Measurements from ENCODE around the gene HIP1.
"Not testable (repeated sequence)": the region's sequence is repeated elsewhere in the genome, so short reads cannot be mapped to it uniquely, and the experiment has no call there.

The HIP1 gene

DNA sequence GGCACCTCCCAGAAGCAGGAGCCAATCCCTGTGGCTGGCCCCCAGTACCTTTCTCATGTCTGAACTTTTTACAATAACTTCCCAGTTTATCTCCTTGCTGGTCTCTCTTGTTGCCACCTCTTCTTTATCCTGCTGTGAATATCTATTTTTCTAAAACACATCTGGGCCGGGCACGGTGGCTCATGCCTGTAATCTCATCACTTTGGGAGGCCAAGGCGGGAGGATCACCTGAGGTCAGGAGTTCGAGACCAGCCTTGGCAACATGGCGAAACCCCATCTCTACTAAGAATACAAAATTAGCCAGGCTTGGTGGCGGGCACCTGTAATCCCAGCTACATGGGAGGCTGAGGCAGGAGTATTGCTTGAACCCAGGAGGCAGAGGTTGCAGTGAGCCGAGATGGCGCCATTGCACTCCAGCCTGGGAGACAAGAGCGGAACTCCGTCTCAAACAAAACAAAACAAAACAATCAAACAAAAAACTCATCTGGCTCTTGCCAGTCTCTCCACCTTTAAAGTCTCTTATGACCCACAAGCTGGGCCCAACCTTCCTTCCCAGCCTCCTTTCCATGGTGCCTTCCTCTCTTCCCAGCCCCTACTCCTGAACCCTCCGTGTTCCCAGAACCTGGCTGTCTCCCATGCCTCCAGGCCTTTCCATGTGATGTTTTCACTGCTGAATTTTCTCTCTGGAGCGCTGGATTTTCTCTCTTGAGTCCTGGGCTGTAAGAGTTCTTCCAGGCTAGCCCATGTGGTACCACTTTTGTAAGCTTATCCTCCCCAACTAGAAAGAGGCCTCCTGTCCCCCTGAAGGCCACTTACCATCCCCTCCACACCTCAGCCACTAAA lies 51.3 kb downstream of the HIP1 start:
- no peak overlapping the region for H3K9ac ChIP-seq (ENCODE audit: low read length)
- no peak overlapping the region for H3K4me3 ChIP-seq (ENCODE audit: low read depth in 1 of 2, low read length in 2 of 2)
- H3K9me3 ChIP-seq (ENCODE audit: low read length) = no peaks in the 10 kb centered on the region
- H3K36me3 ChIP-seq (ENCODE audit: insufficient read depth, low read length) = no peaks in the 10 kb centered on the region
- H3K4me1 ChIP-seq (ENCODE audit: insufficient read depth, low read length) = no peaks in the 10 kb centered on the region
- no peak overlapping the region for H3K27ac ChIP-seq (ENCODE audit: low read depth, low read length)
- no peaks in the 10 kb centered on the region for H3K27me3 ChIP-seq (ENCODE audit: control insufficient read depth in 1 of 2, insufficient read depth in 2 of 2, low read length in 2 of 2)

DNA sequence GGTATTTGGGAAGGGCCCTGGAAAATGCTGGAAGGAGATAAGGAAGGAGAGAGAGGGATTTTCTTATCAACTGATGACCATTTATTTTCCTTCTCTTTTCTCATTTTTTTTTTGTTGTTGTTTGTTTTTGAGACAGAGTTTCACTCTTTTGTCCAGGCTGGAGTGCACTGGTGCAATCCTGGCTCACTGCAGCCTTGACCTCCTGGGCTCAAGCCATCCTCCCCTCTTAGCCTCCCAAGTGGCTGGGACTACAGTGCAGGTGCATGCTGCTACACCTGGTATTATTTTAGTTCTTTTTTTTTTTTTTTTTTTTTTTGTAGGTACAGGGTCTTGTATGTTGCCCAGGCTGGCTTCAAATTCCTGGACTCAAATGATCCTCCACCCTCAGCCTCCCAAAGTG lies 52.2 kb downstream of the HIP1 start:
- no peaks in the 10 kb centered on the region for H3K27me3 ChIP-seq (ENCODE audit: control insufficient read depth in 1 of 2, insufficient read depth in 2 of 2, low read length in 2 of 2)
- H3K27ac ChIP-seq (ENCODE audit: low read depth, low read length) = no peak overlapping the region
- H3K4me3 ChIP-seq (ENCODE audit: low read depth in 1 of 2, low read length in 2 of 2) = no peak overlapping the region
- no peaks in the 10 kb centered on the region for H3K4me1 ChIP-seq (ENCODE audit: insufficient read depth, low read length)
- H3K36me3 ChIP-seq (ENCODE audit: insufficient read depth, low read length) = no peaks in the 10 kb centered on the region
- no peaks in the 10 kb centered on the region for H3K9me3 ChIP-seq (ENCODE audit: low read length)
- no peak overlapping the region for H3K9ac ChIP-seq (ENCODE audit: low read length)

DNA sequence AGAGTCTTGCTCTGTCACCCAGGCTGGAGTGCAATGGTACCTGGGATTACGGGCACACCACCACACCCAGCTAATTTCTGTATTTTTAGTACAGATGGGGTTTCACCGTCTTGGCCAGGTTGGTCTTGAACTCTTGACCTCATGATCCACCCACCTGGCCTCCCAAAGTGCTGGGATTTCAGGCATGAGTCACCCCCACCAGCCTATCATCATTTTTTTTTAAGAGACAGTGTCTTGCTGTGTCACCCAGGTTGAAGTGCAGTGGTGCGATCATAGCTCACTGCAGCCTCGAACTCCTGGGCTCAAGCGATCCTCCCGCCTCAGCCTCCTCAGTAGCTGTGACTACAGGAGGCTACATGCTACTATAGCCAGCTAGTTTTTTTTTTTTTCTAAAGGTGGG lies 56.7 kb downstream of the HIP1 start:
- H3K27me3 ChIP-seq (ENCODE audit: control insufficient read depth in 1 of 2, insufficient read depth in 2 of 2, low read length in 2 of 2); H3K27ac ChIP-seq (ENCODE audit: low read depth, low read length); H3K36me3 ChIP-seq (ENCODE audit: insufficient read depth, low read length); H3K9me3 ChIP-seq (ENCODE audit: low read length); H3K9ac ChIP-seq (ENCODE audit: low read length); H3K4me3 ChIP-seq (ENCODE audit: low read depth in 1 of 2, low read length in 2 of 2); H3K4me1 ChIP-seq (ENCODE audit: insufficient read depth, low read length): not testable (repeated sequence)

DNA sequence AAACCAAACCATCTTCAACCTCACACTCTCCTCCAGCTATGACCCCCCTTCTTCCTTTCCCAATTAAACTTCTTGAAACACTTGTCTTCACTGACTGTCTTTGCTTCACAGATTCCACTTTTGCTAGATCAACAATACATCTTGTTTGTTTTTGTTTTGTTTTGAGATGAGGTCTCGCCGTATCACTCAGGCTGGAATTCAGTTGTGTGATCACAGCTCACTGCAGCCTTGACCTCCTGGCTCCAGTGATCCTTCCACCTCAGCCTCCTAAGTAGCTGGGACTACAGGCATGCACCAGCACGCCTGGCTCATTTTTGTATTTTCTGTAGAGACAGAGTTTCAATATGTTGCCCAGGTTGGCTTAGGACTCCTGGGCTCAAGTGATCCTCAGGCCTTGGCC lies 59.7 kb downstream of the HIP1 start:
- Histone ChIP-seq H3K9ac (ENCODE audit: low read length) (no peak overlapping the region), H3K9me3 (ENCODE audit: low read length) (no peaks in the 10 kb centered on the region), H3K27ac (ENCODE audit: low read depth, low read length) (no peak overlapping the region), H3K4me1 (ENCODE audit: insufficient read depth, low read length) (no peaks in the 10 kb centered on the region), H3K36me3 (ENCODE audit: insufficient read depth, low read length) (no peaks in the 10 kb centered on the region), H3K27me3 (ENCODE audit: control insufficient read depth in 1 of 2, insufficient read depth in 2 of 2, low read length in 2 of 2) (no peaks in the 10 kb centered on the region), H3K4me3 (ENCODE audit: low read depth in 1 of 2, low read length in 2 of 2) (no peak overlapping the region)

DNA sequence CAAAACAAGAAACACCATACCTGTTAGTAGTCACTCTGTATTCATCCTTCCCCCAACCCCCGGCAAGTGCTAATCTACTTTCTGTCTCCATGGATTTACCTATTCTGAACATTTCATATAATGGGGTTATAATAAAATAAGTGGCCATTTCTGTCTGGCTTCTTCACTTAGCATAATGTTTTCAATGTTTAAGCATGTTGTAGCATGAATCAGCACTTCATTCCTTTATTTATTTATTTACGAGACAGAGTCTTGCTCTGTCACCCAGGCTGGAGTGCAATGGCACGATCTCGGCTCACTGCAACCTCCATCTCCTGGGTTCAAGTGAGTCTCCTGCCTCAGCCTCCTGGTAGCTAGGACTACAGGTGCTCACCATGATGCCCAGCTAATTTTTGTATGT lies 69.2 kb downstream of the HIP1 start:
- Histone ChIP-seq H3K9me3 (ENCODE audit: low read length) (no peaks in the 10 kb centered on the region), H3K36me3 (ENCODE audit: insufficient read depth, low read length) (no peaks in the 10 kb centered on the region), H3K27me3 (ENCODE audit: control insufficient read depth in 1 of 2, insufficient read depth in 2 of 2, low read length in 2 of 2) (no peaks in the 10 kb centered on the region), H3K4me3 (ENCODE audit: low read depth in 1 of 2, low read length in 2 of 2) (no peak overlapping the region), H3K27ac (ENCODE audit: low read depth, low read length) (no peak overlapping the region), H3K4me1 (ENCODE audit: insufficient read depth, low read length) (no peaks in the 10 kb centered on the region), H3K9ac (ENCODE audit: low read length) (no peak overlapping the region)

DNA sequence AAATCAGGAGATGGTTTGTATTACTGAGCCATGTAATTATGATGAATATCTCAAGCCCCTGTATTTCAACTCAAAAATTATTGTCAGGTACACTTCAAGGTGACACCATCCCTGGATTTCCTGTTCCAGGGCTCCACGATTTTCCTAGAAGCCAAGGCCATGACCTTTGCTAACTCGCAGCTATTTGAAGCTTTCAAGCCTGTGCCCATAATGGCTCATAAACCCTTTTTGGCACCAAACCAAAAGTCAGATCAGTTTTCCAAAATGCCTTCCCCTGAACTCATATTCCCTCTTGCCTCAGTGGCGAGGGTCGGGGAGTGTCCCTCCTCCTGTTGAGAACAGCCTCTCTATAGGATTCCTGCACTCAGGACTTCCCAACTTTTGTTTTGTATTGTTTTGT lies 70.8 kb downstream of the HIP1 start:
- Histone ChIP-seq H3K36me3 (ENCODE audit: insufficient read depth, low read length) (no peaks in the 10 kb centered on the region), H3K27me3 (ENCODE audit: control insufficient read depth in 1 of 2, insufficient read depth in 2 of 2, low read length in 2 of 2) (no peaks in the 10 kb centered on the region), H3K9ac (ENCODE audit: low read length) (no peak overlapping the region), H3K9me3 (ENCODE audit: low read length) (no peaks in the 10 kb centered on the region), H3K4me3 (ENCODE audit: low read depth in 1 of 2, low read length in 2 of 2) (no peak overlapping the region), H3K27ac (ENCODE audit: low read depth, low read length) (no peak overlapping the region), H3K4me1 (ENCODE audit: insufficient read depth, low read length) (no peaks in the 10 kb centered on the region)

DNA sequence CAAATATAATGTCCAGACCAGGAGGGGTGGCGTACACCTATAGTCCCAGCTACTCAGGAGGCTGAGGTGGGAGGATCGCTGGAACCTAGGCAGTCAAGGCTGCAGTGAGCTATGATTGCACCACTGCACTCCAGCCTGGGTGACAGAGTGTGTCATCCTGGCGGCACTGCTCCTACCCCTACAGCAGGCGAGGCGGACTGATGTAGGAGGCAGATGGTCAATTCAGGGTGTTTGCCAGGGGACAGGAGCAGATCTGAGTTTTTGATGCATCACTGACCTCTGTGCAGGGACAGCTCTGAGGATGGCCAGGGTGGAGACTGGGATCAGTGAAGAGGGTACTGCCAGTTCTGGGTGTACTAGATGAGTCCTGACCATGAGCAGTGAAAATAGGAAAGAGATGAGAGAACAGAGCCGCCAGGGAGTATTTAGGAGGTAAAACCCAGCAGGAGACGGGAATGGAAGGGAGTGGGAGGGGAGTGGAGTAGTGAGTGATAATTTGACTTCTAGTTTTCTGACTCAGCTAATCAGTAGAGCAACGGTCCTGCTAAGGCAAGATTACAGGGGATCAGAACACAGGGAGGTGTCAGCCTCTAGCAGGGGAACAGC lies 75.3 kb downstream of the HIP1 start:
- H3K9me3 ChIP-seq (ENCODE audit: low read length) = no peaks in the 10 kb centered on the region
- no peak overlapping the region for H3K4me3 ChIP-seq (ENCODE audit: low read depth in 1 of 2, low read length in 2 of 2)
- H3K36me3 ChIP-seq (ENCODE audit: insufficient read depth, low read length) = no peaks in the 10 kb centered on the region
- no peaks in the 10 kb centered on the region for H3K27me3 ChIP-seq (ENCODE audit: control insufficient read depth in 1 of 2, insufficient read depth in 2 of 2, low read length in 2 of 2)
- H3K9ac ChIP-seq (ENCODE audit: low read length) = no peak overlapping the region
- H3K27ac ChIP-seq (ENCODE audit: low read depth, low read length) = no peak overlapping the region
- no peaks in the 10 kb centered on the region for H3K4me1 ChIP-seq (ENCODE audit: insufficient read depth, low read length)

DNA sequence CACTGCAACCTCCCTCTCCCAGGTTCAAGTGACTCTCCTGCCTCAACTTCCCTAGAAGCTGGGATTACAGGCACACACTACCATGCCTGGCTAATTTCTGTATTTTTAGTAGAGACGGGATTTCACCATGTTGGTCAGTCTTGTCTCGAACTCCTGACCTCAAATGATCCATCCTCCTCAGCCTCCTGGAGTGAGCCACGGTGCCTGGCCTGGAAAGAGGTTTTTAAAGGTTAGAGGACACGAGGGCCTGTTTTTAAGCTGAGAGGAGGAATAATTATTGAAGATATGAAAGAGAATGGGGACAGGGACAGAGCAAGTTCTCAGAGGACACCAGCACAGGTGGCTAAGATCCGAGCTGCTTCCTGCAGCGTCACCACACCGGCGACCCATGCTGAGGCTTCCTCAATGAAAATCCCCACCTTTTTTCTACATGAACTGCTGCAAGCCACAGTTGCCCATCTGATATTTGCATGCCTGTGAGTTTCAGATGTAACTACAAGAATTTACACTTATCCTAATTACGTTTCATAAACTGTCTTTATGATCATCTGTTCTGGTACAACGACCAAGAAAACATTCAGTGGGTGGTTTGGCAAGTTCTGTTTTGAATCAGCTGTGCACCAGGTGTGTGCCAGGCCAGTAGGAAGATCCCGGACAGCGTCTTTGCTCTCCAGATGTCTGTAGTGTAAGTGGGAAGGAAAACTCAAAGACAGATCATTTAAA lies 76.0 kb downstream of the HIP1 start:
- Histone ChIP-seq H3K4me3 (ENCODE audit: low read depth in 1 of 2, low read length in 2 of 2) (no peak overlapping the region), H3K36me3 (ENCODE audit: insufficient read depth, low read length) (no peaks in the 10 kb centered on the region), H3K4me1 (ENCODE audit: insufficient read depth, low read length) (no peaks in the 10 kb centered on the region), H3K27ac (ENCODE audit: low read depth, low read length) (no peak overlapping the region), H3K27me3 (ENCODE audit: control insufficient read depth in 1 of 2, insufficient read depth in 2 of 2, low read length in 2 of 2) (no peaks in the 10 kb centered on the region), H3K9ac (ENCODE audit: low read length) (no peak overlapping the region), H3K9me3 (ENCODE audit: low read length) (no peaks in the 10 kb centered on the region)

DNA sequence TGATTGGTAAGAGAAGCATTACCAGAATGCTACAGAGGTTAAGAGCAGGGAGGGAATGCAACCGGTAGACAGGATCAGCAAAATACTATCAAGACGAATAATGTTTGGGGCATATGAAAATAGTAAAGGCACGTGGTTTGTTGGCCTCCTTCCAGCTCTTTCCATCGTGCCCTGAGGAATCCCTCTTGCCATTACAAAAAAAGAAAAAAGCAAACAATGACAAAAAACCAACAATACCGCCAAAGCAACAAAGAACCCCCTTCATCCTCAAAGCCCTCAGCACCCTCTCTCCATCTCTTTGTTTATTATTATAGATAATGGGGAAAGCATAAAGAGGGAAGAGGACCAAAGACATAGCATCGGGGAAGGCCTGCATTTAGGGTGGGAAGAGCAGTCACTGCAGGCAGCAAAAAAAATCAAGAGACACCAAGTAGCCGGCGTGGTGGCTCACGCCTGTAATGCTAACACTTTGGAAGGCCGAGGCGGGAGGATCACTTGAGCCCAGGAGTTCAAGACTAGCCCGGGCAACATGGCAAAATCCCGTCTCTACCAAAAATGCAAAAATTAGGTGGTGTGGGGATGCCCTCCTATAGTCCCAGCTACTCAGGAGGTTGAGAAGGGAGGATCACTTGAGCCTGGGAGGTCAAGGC lies 78.0 kb downstream of the HIP1 start:
- Histone ChIP-seq H3K27ac (ENCODE audit: low read depth, low read length) (no peak overlapping the region), H3K4me3 (ENCODE audit: low read depth in 1 of 2, low read length in 2 of 2) (no peak overlapping the region), H3K36me3 (ENCODE audit: insufficient read depth, low read length) (no peaks in the 10 kb centered on the region), H3K9me3 (ENCODE audit: low read length) (no peaks in the 10 kb centered on the region), H3K9ac (ENCODE audit: low read length) (no peak overlapping the region), H3K27me3 (ENCODE audit: control insufficient read depth in 1 of 2, insufficient read depth in 2 of 2, low read length in 2 of 2) (no peaks in the 10 kb centered on the region), H3K4me1 (ENCODE audit: insufficient read depth, low read length) (no peaks in the 10 kb centered on the region)

DNA sequence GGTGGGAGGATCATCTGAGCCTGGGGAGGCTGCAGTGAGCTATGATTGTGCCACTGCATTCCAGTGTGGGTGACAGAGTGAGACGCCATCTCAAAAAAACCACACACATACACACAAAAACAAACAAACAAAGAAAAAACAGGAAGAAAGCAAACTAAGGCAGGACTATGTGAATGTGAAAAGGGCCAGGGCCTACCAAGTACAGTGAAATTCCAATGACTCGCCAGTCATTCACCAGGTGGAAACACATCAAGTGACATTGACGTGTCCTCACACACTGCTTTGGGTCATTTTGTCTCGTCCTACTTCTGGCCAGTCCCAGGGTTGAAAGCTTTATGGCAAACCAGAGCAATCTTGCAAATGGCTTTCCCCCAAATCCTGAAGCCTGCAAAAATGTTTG lies 79.9 kb downstream of the HIP1 start:
- H3K27ac ChIP-seq (ENCODE audit: low read depth, low read length) = no peak overlapping the region
- no peak overlapping the region for H3K4me3 ChIP-seq (ENCODE audit: low read depth in 1 of 2, low read length in 2 of 2)
- H3K9me3 ChIP-seq (ENCODE audit: low read length) = no peaks in the 10 kb centered on the region

DNA sequence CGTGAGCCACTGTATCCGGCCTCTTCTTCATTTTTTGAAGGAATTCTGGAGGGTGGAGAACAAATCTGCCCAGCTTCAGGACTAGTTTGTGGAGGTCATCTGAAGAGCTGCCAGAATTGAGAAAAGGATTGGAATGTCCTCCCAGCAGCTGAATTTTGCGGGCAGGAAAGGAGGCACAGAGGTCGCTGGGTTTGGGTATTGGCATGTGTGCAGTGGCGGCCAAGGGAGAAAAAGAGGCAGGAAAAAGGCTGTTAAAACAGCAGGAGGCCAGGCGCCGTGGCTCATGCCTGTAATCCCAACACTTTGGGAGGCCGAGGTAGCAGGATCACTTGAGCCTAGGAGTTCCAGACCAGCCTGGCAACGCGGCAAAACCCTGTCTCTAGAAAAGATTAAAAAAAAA lies 80.4 kb downstream of the HIP1 start:
- Histone ChIP-seq H3K9ac (ENCODE audit: low read length) (no peak overlapping the region), H3K36me3 (ENCODE audit: insufficient read depth, low read length) (no peaks in the 10 kb centered on the region), H3K27me3 (ENCODE audit: control insufficient read depth in 1 of 2, insufficient read depth in 2 of 2, low read length in 2 of 2) (no peaks in the 10 kb centered on the region), H3K4me1 (ENCODE audit: insufficient read depth, low read length) (no peaks in the 10 kb centered on the region), H3K9me3 (ENCODE audit: low read length) (no peaks in the 10 kb centered on the region), H3K4me3 (ENCODE audit: low read depth in 1 of 2, low read length in 2 of 2) (no peak overlapping the region), H3K27ac (ENCODE audit: low read depth, low read length) (no peak overlapping the region)

More for the DNA sequence above, 79.9 kb downstream of the HIP1 start:
- no peaks in the 10 kb centered on the region for H3K4me1 ChIP-seq (ENCODE audit: insufficient read depth, low read length)
- H3K36me3 ChIP-seq (ENCODE audit: insufficient read depth, low read length) = no peaks in the 10 kb centered on the region
- H3K9ac ChIP-seq (ENCODE audit: low read length) = no peak overlapping the region
- no peaks in the 10 kb centered on the region for H3K27me3 ChIP-seq (ENCODE audit: control insufficient read depth in 1 of 2, insufficient read depth in 2 of 2, low read length in 2 of 2)

Data from muscle layer of colon (tissue), 2 donors.